WTC11 (cell line): ENCODE results near the gene B3GLCT. TPM values are rescaled to one million over a fixed set of nuclear protein-coding genes. Genes with fewer than 3 reads are reported as not detected.

Experiments used
- ATAC-seq: fragments of 200-7000 bp; cut with Tn5 transposase; 2 replicates; pipeline ENCODE4 v1.10.0; 2021; ENCODE audit warnings: mild to moderate bottlenecking, moderate library complexity
- CTCF ChIA-PET: fragments of 300-600 bp; sonication (Branson Sonifier 250); formaldehyde crosslinking; loops from one replicate; lab custom pipeline; 2021; ENCODE audit warnings: antibody characterized with exemption; lab: Charles Lee
- POLR2A ChIA-PET: fragments of 350-600 bp; sonication (Branson Sonifier 250); formaldehyde crosslinking; loops from one replicate; lab custom pipeline; 2021; ENCODE audit warnings: antibody characterized with exemption; lab: Charles Lee
- DNase-seq: peaks from one replicate; pipeline ENCODE4 v3.0.0; 2021; ENCODE audit warnings: low spot score
- H3K27ac Mint-ChIP-seq: 2 replicates; pipeline ENCODE4 v1.8.0; 2021; ENCODE audit warnings: mixed read lengths
- H3K27me3 Mint-ChIP-seq: 2 replicates; pipeline ENCODE4 v1.8.0; 2021; ENCODE audit warnings: low read depth, mild to moderate bottlenecking, moderate library complexity, mixed read lengths
- H3K36me3 Mint-ChIP-seq: 2 replicates; pipeline ENCODE4 v1.8.0; 2021; ENCODE audit warnings: mixed read lengths
- H3K4me1 Mint-ChIP-seq: 2 replicates; pipeline ENCODE4 v1.8.0; 2022; ENCODE audit warnings: mixed read lengths
- H3K4me3 Mint-ChIP-seq: 2 replicates; pipeline ENCODE4 v1.8.0; 2021; ENCODE audit warnings: mild to moderate bottlenecking, moderate library complexity, mixed read lengths
- H3K9me3 Mint-ChIP-seq: 2 replicates; pipeline ENCODE4 v1.8.0; 2021; ENCODE audit warnings: mixed read lengths
- ATF1 ChIP-seq: sonication (generic); formaldehyde crosslinking; IDR thresholded peaks from 2 replicates; pipeline ENCODE4 v1.8.1; 2023; ENCODE audit warnings: mild to moderate bottlenecking, moderate library complexity, missing genetic modification reagents
- FOXK1 ChIP-seq: sonication (generic); formaldehyde crosslinking; IDR thresholded peaks from 2 replicates; pipeline ENCODE4 v1.8.0; 2022; ENCODE audit warnings: mild to moderate bottlenecking, moderate library complexity, missing genetic modification reagents
- GTF2I ChIP-seq: fragments of 250-450 bp; sonication (Bioruptor Pico); conservative IDR thresholded peaks from 2 replicates; pipeline ENCODE4 v1.4.0; 2021; ENCODE audit warnings: mild to moderate bottlenecking
- JAZF1 ChIP-seq: fragments of 250-450 bp; sonication (Bioruptor Pico); IDR thresholded peaks from 2 replicates; pipeline ENCODE4 v1.9.0; 2021; ENCODE audit warnings: moderate library complexity, mild to moderate bottlenecking, inconsistent platforms
- SMAD3 ChIP-seq: sonication (generic); formaldehyde crosslinking; IDR thresholded peaks from 2 replicates; pipeline ENCODE4 v1.8.0; 2022; ENCODE audit warnings: missing genetic modification reagents, mild to moderate bottlenecking, borderline replicate concordance
- SMAD4 ChIP-seq: sonication (generic); formaldehyde crosslinking; IDR thresholded peaks from 2 replicates; pipeline ENCODE4 v1.8.0; 2022; ENCODE audit warnings: mild to moderate bottlenecking, missing genetic modification reagents
- SOX15 ChIP-seq: fragments of 250-450 bp; sonication (Bioruptor Pico); IDR thresholded peaks from 2 replicates; pipeline ENCODE4 v1.9.0; 2021; ENCODE audit warnings: mild to moderate bottlenecking
- SP1 ChIP-seq: sonication (generic); formaldehyde crosslinking; conservative IDR thresholded peaks from 2 replicates; pipeline ENCODE4 v1.8.1; 2022; ENCODE audit warnings: missing genetic modification reagents
- TCF7 ChIP-seq: sonication (generic); formaldehyde crosslinking; IDR thresholded peaks from 2 replicates; pipeline ENCODE4 v1.8.0; 2022; ENCODE audit warnings: mild to moderate bottlenecking, low read depth, missing genetic modification reagents, moderate library complexity
- TEAD1 ChIP-seq: sonication (generic); formaldehyde crosslinking; IDR thresholded peaks from 2 replicates; pipeline ENCODE4 v1.8.0; 2022; ENCODE audit warnings: mild to moderate bottlenecking, missing genetic modification reagents
- TEAD4 ChIP-seq: sonication (generic); formaldehyde crosslinking; IDR thresholded peaks from 2 replicates; pipeline ENCODE4 v1.8.0; 2022; ENCODE audit warnings: mild to moderate bottlenecking, missing genetic modification reagents
- ZNF121 ChIP-seq: sonication (generic); formaldehyde crosslinking; IDR thresholded peaks from 2 replicates; pipeline ENCODE4 v1.8.0; 2023; ENCODE audit warnings: missing genetic modification reagents
- ZNF396 ChIP-seq: fragments of 250-450 bp; sonication (Bioruptor Pico); IDR thresholded peaks from 2 replicates; pipeline ENCODE4 v1.8.0; 2021; ENCODE audit warnings: mild to moderate bottlenecking, moderate library complexity, borderline replicate concordance
- total RNA-seq: library from RNA; stranded (reverse); gene quantifications from 3 replicates; pipeline ENCODE4 v1.2.3, GENCODE V29; 2021
- TF ChIP-seq, protein P1 (sequence below): sonication (generic); formaldehyde crosslinking; IDR thresholded peaks from 2 replicates; pipeline ENCODE4 v1.8.1; 2023; ENCODE audit warnings: mild to moderate bottlenecking, missing genetic modification reagents, moderate library complexity
- TF ChIP-seq, protein P2 (sequence below): fragments of 250-450 bp; sonication (Bioruptor Pico); IDR thresholded peaks from 2 replicates; pipeline ENCODE4 v1.8.0; 2021; ENCODE audit warnings: mild to moderate bottlenecking
- TF ChIP-seq, protein P3 (sequence below): sonication (generic); formaldehyde crosslinking; IDR thresholded peaks from 2 replicates; pipeline ENCODE4 v1.8.0; 2022; ENCODE audit warnings: mild to moderate bottlenecking, missing genetic modification reagents
- TF ChIP-seq, protein P4 (sequence below): sonication (generic); formaldehyde crosslinking; IDR thresholded peaks from 2 replicates; pipeline ENCODE4 v1.8.0; 2023; ENCODE audit warnings: missing genetic modification reagents
- TF ChIP-seq, protein P5 (sequence below): sonication (generic); formaldehyde crosslinking; conservative IDR thresholded peaks from 2 replicates; pipeline ENCODE4 v1.8.1; 2023; ENCODE audit warnings: mild to moderate bottlenecking, low read depth, missing genetic modification reagents, moderate library complexity
- TF ChIP-seq, protein P6 (sequence below): sonication (generic); formaldehyde crosslinking; IDR thresholded peaks from 2 replicates; pipeline ENCODE4 v1.8.1; 2022; ENCODE audit warnings: mild to moderate bottlenecking, missing genetic modification reagents, moderate library complexity, borderline replicate concordance

Gene B3GLCT
- total RNA-seq, 1 experiment from 2014 or later: 2.4 TPM

DNA sequence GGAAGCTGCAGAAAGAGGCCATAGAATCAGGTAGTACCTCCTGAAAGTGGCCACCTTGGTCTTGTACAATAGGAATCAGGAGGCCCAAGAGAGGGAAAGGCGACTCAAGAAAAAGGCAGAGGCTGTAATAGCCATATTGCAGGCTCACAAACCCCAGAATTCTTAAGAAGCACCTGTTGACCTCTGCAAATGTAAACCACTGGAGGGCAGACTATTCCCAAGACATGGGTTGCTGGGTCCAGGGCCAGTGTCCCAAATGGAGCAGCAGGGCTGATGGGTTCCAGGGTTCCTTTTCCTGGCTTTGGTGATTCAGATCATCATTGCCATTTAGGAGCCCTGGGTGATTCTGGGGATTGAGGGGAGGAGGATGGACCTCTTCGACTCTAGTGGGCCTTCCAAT, 167.6 kb downstream of the B3GLCT start (continued):
- TF ChIP-seq, protein P1, sequence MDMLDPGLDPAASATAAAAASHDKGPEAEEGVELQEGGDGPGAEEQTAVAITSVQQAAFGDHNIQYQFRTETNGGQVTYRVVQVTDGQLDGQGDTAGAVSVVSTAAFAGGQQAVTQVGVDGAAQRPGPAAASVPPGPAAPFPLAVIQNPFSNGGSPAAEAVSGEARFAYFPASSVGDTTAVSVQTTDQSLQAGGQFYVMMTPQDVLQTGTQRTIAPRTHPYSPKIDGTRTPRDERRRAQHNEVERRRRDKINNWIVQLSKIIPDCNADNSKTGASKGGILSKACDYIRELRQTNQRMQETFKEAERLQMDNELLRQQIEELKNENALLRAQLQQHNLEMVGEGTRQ (CRISPR knock-in tag): no peak

DNA sequence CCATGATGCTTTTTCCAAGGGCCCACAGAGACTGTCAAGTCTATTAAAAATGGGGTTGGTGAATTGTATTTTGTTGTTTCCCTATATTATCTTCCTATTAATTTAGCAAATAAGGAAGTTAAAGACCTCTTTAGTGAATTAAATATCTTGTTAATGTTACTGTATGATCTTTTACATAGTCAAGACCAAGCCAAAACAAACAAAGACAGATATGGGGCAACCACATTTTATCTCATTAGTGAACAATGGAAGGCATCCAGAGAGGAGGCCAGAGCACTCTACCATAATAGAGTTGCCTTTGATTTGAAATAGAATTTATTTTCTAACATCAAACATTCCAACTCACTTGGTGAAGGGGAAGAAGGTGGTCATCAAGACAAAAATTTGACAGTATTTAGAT, 169.4 kb downstream of the B3GLCT start:
- peaks cover 10% of the 10 kb centered on the region for H3K36me3 Mint-ChIP-seq
- H3K4me1 Mint-ChIP-seq: no peaks in the 10 kb centered on the region
- peaks cover 17% of the 10 kb centered on the region for H3K9me3 Mint-ChIP-seq
- ChIA-PET POLR2A (no interaction called here), CTCF (no interaction called here)
- peaks cover 2% of the 10 kb centered on the region; the same call in 1 of the 2 replicates for H3K27me3 Mint-ChIP-seq
- H3K27ac Mint-ChIP-seq: no peak overlapping the region
- ATAC-seq: no peak
- DNase-seq: no peak
- TF ChIP-seq, protein P2, sequence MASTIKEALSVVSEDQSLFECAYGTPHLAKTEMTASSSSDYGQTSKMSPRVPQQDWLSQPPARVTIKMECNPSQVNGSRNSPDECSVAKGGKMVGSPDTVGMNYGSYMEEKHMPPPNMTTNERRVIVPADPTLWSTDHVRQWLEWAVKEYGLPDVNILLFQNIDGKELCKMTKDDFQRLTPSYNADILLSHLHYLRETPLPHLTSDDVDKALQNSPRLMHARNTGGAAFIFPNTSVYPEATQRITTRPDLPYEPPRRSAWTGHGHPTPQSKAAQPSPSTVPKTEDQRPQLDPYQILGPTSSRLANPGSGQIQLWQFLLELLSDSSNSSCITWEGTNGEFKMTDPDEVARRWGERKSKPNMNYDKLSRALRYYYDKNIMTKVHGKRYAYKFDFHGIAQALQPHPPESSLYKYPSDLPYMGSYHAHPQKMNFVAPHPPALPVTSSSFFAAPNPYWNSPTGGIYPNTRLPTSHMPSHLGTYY (CRISPR knock-in tag): no peak
- no peak for TF ChIP-seq ZNF121
- no peak for TF ChIP-seq GTF2I
- TF ChIP-seq, protein P3, sequence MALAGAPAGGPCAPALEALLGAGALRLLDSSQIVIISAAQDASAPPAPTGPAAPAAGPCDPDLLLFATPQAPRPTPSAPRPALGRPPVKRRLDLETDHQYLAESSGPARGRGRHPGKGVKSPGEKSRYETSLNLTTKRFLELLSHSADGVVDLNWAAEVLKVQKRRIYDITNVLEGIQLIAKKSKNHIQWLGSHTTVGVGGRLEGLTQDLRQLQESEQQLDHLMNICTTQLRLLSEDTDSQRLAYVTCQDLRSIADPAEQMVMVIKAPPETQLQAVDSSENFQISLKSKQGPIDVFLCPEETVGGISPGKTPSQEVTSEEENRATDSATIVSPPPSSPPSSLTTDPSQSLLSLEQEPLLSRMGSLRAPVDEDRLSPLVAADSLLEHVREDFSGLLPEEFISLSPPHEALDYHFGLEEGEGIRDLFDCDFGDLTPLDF (CRISPR knock-in tag): no peak
- TF ChIP-seq, protein P4, sequence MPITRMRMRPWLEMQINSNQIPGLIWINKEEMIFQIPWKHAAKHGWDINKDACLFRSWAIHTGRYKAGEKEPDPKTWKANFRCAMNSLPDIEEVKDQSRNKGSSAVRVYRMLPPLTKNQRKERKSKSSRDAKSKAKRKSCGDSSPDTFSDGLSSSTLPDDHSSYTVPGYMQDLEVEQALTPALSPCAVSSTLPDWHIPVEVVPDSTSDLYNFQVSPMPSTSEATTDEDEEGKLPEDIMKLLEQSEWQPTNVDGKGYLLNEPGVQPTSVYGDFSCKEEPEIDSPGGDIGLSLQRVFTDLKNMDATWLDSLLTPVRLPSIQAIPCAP (CRISPR knock-in tag): no peak
- TF ChIP-seq ZNF396: no peak
- TF ChIP-seq TEAD4: no peak
- no peak for TF ChIP-seq SOX15
- TF ChIP-seq, protein P1 (CRISPR knock-in tag): no peak
- no peak for TF ChIP-seq TCF7 (CRISPR knock-in tag)
- TF ChIP-seq SMAD4 (CRISPR knock-in tag): no peak
- TF ChIP-seq, protein P5, sequence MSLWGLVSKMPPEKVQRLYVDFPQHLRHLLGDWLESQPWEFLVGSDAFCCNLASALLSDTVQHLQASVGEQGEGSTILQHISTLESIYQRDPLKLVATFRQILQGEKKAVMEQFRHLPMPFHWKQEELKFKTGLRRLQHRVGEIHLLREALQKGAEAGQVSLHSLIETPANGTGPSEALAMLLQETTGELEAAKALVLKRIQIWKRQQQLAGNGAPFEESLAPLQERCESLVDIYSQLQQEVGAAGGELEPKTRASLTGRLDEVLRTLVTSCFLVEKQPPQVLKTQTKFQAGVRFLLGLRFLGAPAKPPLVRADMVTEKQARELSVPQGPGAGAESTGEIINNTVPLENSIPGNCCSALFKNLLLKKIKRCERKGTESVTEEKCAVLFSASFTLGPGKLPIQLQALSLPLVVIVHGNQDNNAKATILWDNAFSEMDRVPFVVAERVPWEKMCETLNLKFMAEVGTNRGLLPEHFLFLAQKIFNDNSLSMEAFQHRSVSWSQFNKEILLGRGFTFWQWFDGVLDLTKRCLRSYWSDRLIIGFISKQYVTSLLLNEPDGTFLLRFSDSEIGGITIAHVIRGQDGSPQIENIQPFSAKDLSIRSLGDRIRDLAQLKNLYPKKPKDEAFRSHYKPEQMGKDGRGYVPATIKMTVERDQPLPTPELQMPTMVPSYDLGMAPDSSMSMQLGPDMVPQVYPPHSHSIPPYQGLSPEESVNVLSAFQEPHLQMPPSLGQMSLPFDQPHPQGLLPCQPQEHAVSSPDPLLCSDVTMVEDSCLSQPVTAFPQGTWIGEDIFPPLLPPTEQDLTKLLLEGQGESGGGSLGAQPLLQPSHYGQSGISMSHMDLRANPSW: no peak
- no peak for TF ChIP-seq ATF1 (CRISPR knock-in tag)
- TF ChIP-seq, protein P6, sequence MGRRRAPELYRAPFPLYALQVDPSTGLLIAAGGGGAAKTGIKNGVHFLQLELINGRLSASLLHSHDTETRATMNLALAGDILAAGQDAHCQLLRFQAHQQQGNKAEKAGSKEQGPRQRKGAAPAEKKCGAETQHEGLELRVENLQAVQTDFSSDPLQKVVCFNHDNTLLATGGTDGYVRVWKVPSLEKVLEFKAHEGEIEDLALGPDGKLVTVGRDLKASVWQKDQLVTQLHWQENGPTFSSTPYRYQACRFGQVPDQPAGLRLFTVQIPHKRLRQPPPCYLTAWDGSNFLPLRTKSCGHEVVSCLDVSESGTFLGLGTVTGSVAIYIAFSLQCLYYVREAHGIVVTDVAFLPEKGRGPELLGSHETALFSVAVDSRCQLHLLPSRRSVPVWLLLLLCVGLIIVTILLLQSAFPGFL (CRISPR knock-in tag): no peak
- no peak for TF ChIP-seq SMAD3 (CRISPR knock-in tag)
- TF ChIP-seq JAZF1: no peak
- no peak for TF ChIP-seq TEAD1 (CRISPR knock-in tag)
- TF ChIP-seq FOXK1 (CRISPR knock-in tag): no peak
- no peak for TF ChIP-seq SP1 (CRISPR knock-in tag)
- no peak overlapping the region for H3K4me3 Mint-ChIP-seq
